GM21825 (cell line): ENCODE data around the gene PPP1R14D.
A peak's percentile ranks its signal among the peaks of the same experiment; 100 is the strongest.

Experiments
- ATAC-seq: cut with Tn5 transposase; IDR thresholded peaks from one replicate; pipeline ENCODE4 v1.9.1; 2021; ENCODE audit warnings: mild to moderate bottlenecking, moderate library complexity; ENCODE audit not compliant: unreplicated experiment

The PPP1R14D gene

GRCh38 chr15:40853241-40853890 lies 24.9 kb upstream of the PPP1R14D start:
- no peak for ATAC-seq

- no peak for ATAC-seq
These were observed 24.0 kb upstream of the PPP1R14D start for GRCh38 chr15:40852529-40852928.

GRCh38 chr15:40850576-40851112 lies 22.1 kb upstream of the PPP1R14D start:
- ATAC-seq = no peak

GRCh38 chr15:40847223-40847961 lies 18.9 kb upstream of the PPP1R14D start:
- ATAC-seq = peak; percentile 72

GRCh38 chr15:40846841-40847222 lies 18.3 kb upstream of the PPP1R14D start:
- ATAC-seq = no peak

- no peak for ATAC-seq
These were observed 17.2 kb upstream of the PPP1R14D start for GRCh38 chr15:40845511-40846284.

- ATAC-seq = no peak
These were observed 16.5 kb upstream of the PPP1R14D start for GRCh38 chr15:40845036-40845435.

- no peak for ATAC-seq
These were observed 16.2 kb upstream of the PPP1R14D start for GRCh38 chr15:40844696-40845030.

- no peak for ATAC-seq
These were observed 15.6 kb upstream of the PPP1R14D start, which contains the start of gene SPINT1 for GRCh38 chr15:40843885-40844695. Gene SPINT1 (plus strand): TSS chr15:40844048. CDS start chr15:40844555, 507 bp downstream.

GRCh38 chr15:40843261-40843884 lies 14.9 kb upstream of the PPP1R14D start:
- ATAC-seq = no peak

- no peak for ATAC-seq
These were observed 13.2 kb upstream of the PPP1R14D start for GRCh38 chr15:40841741-40842140.

- ATAC-seq = no peak
These were observed 10.2 kb upstream of the PPP1R14D start for GRCh38 chr15:40838756-40839155.

GRCh38 chr15:40836020-40836419 lies 7.5 kb upstream of the PPP1R14D start:
- ATAC-seq = no peak

GRCh38 chr15:40832903-40833302 lies 4.4 kb upstream of the PPP1R14D start:
- ATAC-seq = no peak

GRCh38 chr15:40831861-40832260 lies 3.4 kb upstream of the PPP1R14D start:
- ATAC-seq = no peak

- ATAC-seq = no peak
These were observed 2.4 kb upstream of the PPP1R14D start for GRCh38 chr15:40830884-40831283.

GRCh38 chr15:40829115-40829514 lies 607 bp upstream of the PPP1R14D start:
- ATAC-seq = no peak

GRCh38 chr15:40826423-40827075 lies 2.0 kb downstream of the PPP1R14D start:
- ATAC-seq = no peak

- no peak for ATAC-seq
These were observed 2.7 kb downstream of the PPP1R14D start for GRCh38 chr15:40825661-40826422.
